HepG2 (cell line): ENCODE results near the gene MYH9. TPM values are rescaled to one million over a fixed set of nuclear protein-coding genes. Genes with fewer than 3 reads are reported as not detected.

Experiments used
- ARHGAP35 ChIP-seq: sonication (generic); formaldehyde crosslinking; IDR thresholded peaks from 2 replicates; pipeline ENCODE4 v1.9.0; 2022; ENCODE audit warnings: mild to moderate bottlenecking, inconsistent platforms, moderate library complexity, missing genetic modification reagents, borderline replicate concordance
- BCL6 ChIP-seq: IDR thresholded peaks from 2 replicates; pipeline ENCODE4 v1.6.1; 2016; ENCODE audit warnings: missing genetic modification reagents, missing compliant biosample characterization
- CCAR2 ChIP-seq: fragments of 200-400 bp; formaldehyde crosslinking; optimal IDR thresholded peaks from 2 replicates; pipeline ENCODE3; 2018; ENCODE audit warnings: low read depth, mild to moderate bottlenecking, low read length, moderate library complexity
- CREM ChIP-seq, 2 experiments: sonication (generic) in 1 of 2; formaldehyde crosslinking in 1 of 2; IDR thresholded peaks; 2 replicates each; pipeline versions ENCODE4 v1.4.0 to v1.6.1; 2016 to 2020; ENCODE audit warnings: antibody characterized with exemption in 1 of 2, mild to moderate bottlenecking in 1 of 2, missing genetic modification reagents in 1 of 2
- CSRNP1 ChIP-seq: sonication (generic); formaldehyde crosslinking; IDR thresholded peaks from 2 replicates; pipeline ENCODE4 v1.8.1; 2023; ENCODE audit warnings: mild to moderate bottlenecking, missing genetic modification reagents
- DZIP1 ChIP-seq: sonication (generic); formaldehyde crosslinking; IDR thresholded peaks from 2 replicates; pipeline ENCODE4 v1.5.0; 2020; ENCODE audit warnings: mild to moderate bottlenecking, missing genetic modification reagents
- FOXA1 ChIP-seq, 2 experiments: fragments of 450-650 bp in 1 of 2; sonication (generic) in 1 of 2; formaldehyde crosslinking in 1 of 2; IDR thresholded peaks; 2 replicates each; pipeline versions ENCODE4 v1.4.0 to v1.6.1; 2016 to 2020; ENCODE audit warnings: missing genetic modification reagents in 1 of 2
- HMGXB3 ChIP-seq: sonication (generic); formaldehyde crosslinking; IDR thresholded peaks from 2 replicates; pipeline ENCODE4 v1.4.0; 2020; ENCODE audit warnings: missing genetic modification reagents, borderline replicate concordance
- ISL2 ChIP-seq: sonication (generic); formaldehyde crosslinking; IDR thresholded peaks from 2 replicates; pipeline ENCODE4 v1.5.0; 2020; ENCODE audit warnings: missing genetic modification reagents
- MAZ ChIP-seq, 2 experiments: sonication (generic) in 1 of 2; formaldehyde crosslinking in 1 of 2; IDR thresholded peaks; 2 replicates each; pipeline versions ENCODE4 v1.5.0 to v1.6.1; 2012 to 2020; ENCODE audit warnings: low read depth in 2 of 2, mild to moderate bottlenecking in 2 of 2, borderline replicate concordance in 1 of 2, improper control_type of control experiment in 1 of 2, low read length in 1 of 2, missing genetic modification reagents in 1 of 2, moderate library complexity in 1 of 2
- NONO ChIP-seq, 2 experiments: fragments of 450-650 bp in 1 of 2; sonication (generic) in 1 of 2; formaldehyde crosslinking in 1 of 2; IDR thresholded peaks in 1 of 2; conservative IDR thresholded peaks in 1 of 2; 2 replicates each; pipeline versions ENCODE4 v1.6.1 to v1.8.0; 2017 to 2022; ENCODE audit warnings: mild to moderate bottlenecking in 1 of 2, missing genetic modification reagents in 1 of 2, moderate library complexity in 1 of 2
- TBX2 ChIP-seq: sonication (generic); formaldehyde crosslinking; IDR thresholded peaks from 2 replicates; pipeline ENCODE4 v1.5.0; 2020; ENCODE audit warnings: missing genetic modification reagents, mild to moderate bottlenecking, borderline replicate concordance
- ZKSCAN1 ChIP-seq: fragments of 150-350 bp; IDR thresholded peaks from 2 replicates; pipeline ENCODE4 v1.6.1; 2014; ENCODE audit warnings: low read length
- ZNF24 ChIP-seq: fragments of 450-650 bp; IDR thresholded peaks from 2 replicates; pipeline ENCODE4 v1.6.1; 2017; ENCODE audit warnings: antibody characterized with exemption, mild to moderate bottlenecking
- ZNF563 ChIP-seq: sonication (generic); formaldehyde crosslinking; IDR thresholded peaks from 2 replicates; pipeline ENCODE4 v1.8.0; 2022; ENCODE audit warnings: mild to moderate bottlenecking, moderate library complexity, missing genetic modification reagents
- ZNF605 ChIP-seq: sonication (generic); formaldehyde crosslinking; IDR thresholded peaks from 2 replicates; pipeline ENCODE4 v1.8.0; 2022; ENCODE audit warnings: mild to moderate bottlenecking, missing genetic modification reagents
- ZNF678 ChIP-seq: sonication (generic); formaldehyde crosslinking; IDR thresholded peaks from 2 replicates; pipeline ENCODE4 v1.4.0; 2020; ENCODE audit warnings: mild to moderate bottlenecking, missing genetic modification reagents
- ZNF784 ChIP-seq: sonication (generic); formaldehyde crosslinking; IDR thresholded peaks from 2 replicates; pipeline ENCODE4 v1.5.1; 2020; ENCODE audit warnings: missing genetic modification reagents, mild to moderate bottlenecking, borderline replicate concordance
- polyA plus RNA-seq, 8 experiments: library from polyadenylated mRNA; depleted of rRNA in 3 of 8; stranded (reverse) in 7 of 8; unstranded in 1 of 8; fragments of >200 nt; fragmentation: Illumina TruSeq in 4 of 8; extraction: Trizol in 4 of 8; gene quantifications; 2 replicates each; pipeline versions ENCODE4 v1.2.1 to v1.2.3, GENCODE V29; 2011 to 2016; ENCODE audit warnings: low read depth in 4 of 8, missing spikeins in 1 of 8, mixed read lengths in 1 of 8; ENCODE audit not compliant: insufficient read depth in 1 of 8
- total RNA-seq, 5 experiments: library from RNA; depleted of rRNA; stranded (reverse); fragments of >200 nt; fragmentation: Illumina TruSeq; extraction: Trizol; gene quantifications; 2 replicates each; pipeline ENCODE4 v1.2.3, GENCODE V29; 2016; ENCODE audit warnings: low read depth in 1 of 5

The MYH9 gene
- total and polyA plus RNA-seq, 2 of the 13 experiments (the other 11 are each of a cell fraction or from before 2014, with no cell fraction given) = 50.7 to 98.5 TPM

- TF ChIP-seq ZNF678 (CRISPR knock-in tag) (no peak), MAZ (IDR thresholded peaks at IDR 0.05; ENCODE audit: borderline replicate concordance, low read depth, low read length) (no peak), MAZ (CRISPR knock-in tag; IDR thresholded peaks at IDR 0.05; ENCODE audit: low read depth) (no peak), DZIP1 (CRISPR knock-in tag) (no peak), ARHGAP35 (CRISPR knock-in tag) (no peak), ZNF24 (no peak), ZKSCAN1 (no peak), ZNF605 (CRISPR knock-in tag) (no peak), ZNF784 (CRISPR knock-in tag) (no peak), HMGXB3 (CRISPR knock-in tag) (peak; percentile 22; the same call in 1 of the 2 replicates), NONO (IDR thresholded peaks at IDR 0.05) (no peak), NONO (CRISPR knock-in tag; conservative IDR thresholded peaks at IDR 0.05) (0 out of 2 replicates have a peak, but pooled peaks have one; percentile 33), FOXA1 (IDR thresholded peaks at IDR 0.05) (0 out of 2 replicates have a peak, but pooled peaks have one; percentile 9), FOXA1 (CRISPR knock-in tag; IDR thresholded peaks at IDR 0.05) (peak; percentile 84), ISL2 (CRISPR knock-in tag) (peak; percentile 36; the same call in 1 of the 2 replicates), TBX2 (CRISPR knock-in tag) (peak; percentile 69), CREM (IDR thresholded peaks at IDR 0.05) (peak; percentile 91), CREM (CRISPR knock-in tag; IDR thresholded peaks at IDR 0.05) (no peak), CSRNP1 (no peak), BCL6 (CRISPR knock-in tag) (peak; percentile 42; the same call in 1 of the 2 replicates), ZNF563 (CRISPR knock-in tag) (no peak), CCAR2 (no peak)
Observed at GRCh38 chr22:36363349-36363981, 24.3 kb downstream of the MYH9 start (continued).
